ENCODE data around the gene DDX39A.

- TF ChIP-seq TAF1 (IDR thresholded peaks at IDR 0.05; ENCODE audit: borderline replicate concordance, low read depth, low read length) (no peak), POLR2AphosphoS5 (IDR thresholded peaks at IDR 0.05; ENCODE audit: low read depth, low read length) (no peak), POLR2A (IDR thresholded peaks at IDR 0.05; ENCODE audit: low read depth, low read length) (no peak)
These were observed 6.6 kb upstream of the DDX39A start for GRCh38 chr19:14425696-14426138.
